ENCODE data around the gene RB1. TPM values are rescaled to one million over a fixed set of nuclear protein-coding genes. Genes with fewer than 3 reads are reported as not detected.

The RB1 gene
- total and polyA plus RNA-seq, 4 donors = 10.0 to 69.9 (median 26.1) TPM

- ATAC-seq (ENCODE audit: insufficient read depth, low FRiP score) (no peak), DNase-seq (peak in 2 of 3 donors; percentile 17 to 32)
- no peak for TF ChIP-seq CTCF (IDR thresholded peaks at IDR 0.05; ENCODE audit: control extremely low read depth, extremely low read depth)
- Histone ChIP-seq H3K27me3 (ENCODE audit: control insufficient read depth in 3 of 3, insufficient read depth in 3 of 3, low read length in 2 of 3) (peaks cover 0 to 12% (median 0%) of the 10 kb centered on the region in 3 donors), H3K36me3 (ENCODE audit: control insufficient read depth in 4 of 4, insufficient read depth in 4 of 4, low read length in 4 of 4) (peaks cover 0 to 23% (median 9%) of the 10 kb centered on the region in 4 donors), H3K9ac (ENCODE audit: insufficient read depth in 1 of 2, low read length in 2 of 2) (no peak overlapping the region), H3K4me3 (no peak overlapping the region), H3K27ac (ENCODE audit: low read depth in 1 of 2, low read length in 1 of 2) (no peak overlapping the region), H3K4me1 (ENCODE audit: control insufficient read depth in 5 of 5, insufficient read depth in 5 of 5, low read length in 5 of 5) (peaks cover 0 to 11% (median 0%) of the 10 kb centered on the region in 5 donors), H3K9me3 (ENCODE audit: control insufficient read depth in 4 of 4, insufficient read depth in 3 of 4, low read length in 3 of 4) (peaks cover 0 to 6% (median 2%) of the 10 kb centered on the region in 4 donors)
- 61 to 64% methylated on average over 35 of the region's 35 CpGs for WGBS, 2 donors
Measured at GRCh38 chr13:48320891-48321510, 17.4 kb downstream of the RB1 start.

GRCh38 chr13:48322294-48322693, 18.7 kb downstream of the RB1 start:
- ATAC-seq (ENCODE audit: insufficient read depth, low FRiP score) = no peak
- H3K27me3 ChIP-seq (ENCODE audit: control insufficient read depth in 3 of 3, insufficient read depth in 3 of 3, low read length in 2 of 3) = peaks cover 0 to 12% (median 0%) of the 10 kb centered on the region in 3 donors
- no peak overlapping the region for H3K9ac ChIP-seq (ENCODE audit: insufficient read depth in 1 of 2, low read length in 2 of 2)
- peaks cover 0 to 20% (median 9%) of the 10 kb centered on the region in 4 donors for H3K36me3 ChIP-seq (ENCODE audit: control insufficient read depth in 4 of 4, insufficient read depth in 4 of 4, low read length in 4 of 4)
- no peak overlapping the region for H3K4me3 ChIP-seq
- no peak for DNase-seq
- TF ChIP-seq CTCF (IDR thresholded peaks at IDR 0.05; ENCODE audit: control extremely low read depth, extremely low read depth) = no peak
- H3K27ac ChIP-seq (ENCODE audit: low read depth in 1 of 2, low read length in 1 of 2) = no peak overlapping the region
- peaks cover 0 to 6% (median 2%) of the 10 kb centered on the region in 4 donors for H3K9me3 ChIP-seq (ENCODE audit: control insufficient read depth in 4 of 4, insufficient read depth in 3 of 4, low read length in 3 of 4)
- peaks cover 0 to 6% (median 0%) of the 10 kb centered on the region in 5 donors for H3K4me1 ChIP-seq (ENCODE audit: control insufficient read depth in 5 of 5, insufficient read depth in 5 of 5, low read length in 5 of 5)

GRCh38 chr13:48333976-48334375, 30.4 kb downstream of the RB1 start:
- Histone ChIP-seq H3K36me3 (ENCODE audit: control insufficient read depth in 4 of 4, insufficient read depth in 4 of 4, low read length in 4 of 4) (peaks cover 0 to 3% (median under 1%) of the 10 kb centered on the region in 4 donors), H3K9me3 (ENCODE audit: control insufficient read depth in 4 of 4, insufficient read depth in 3 of 4, low read length in 3 of 4) (peaks cover 0 to 2% (median 0%) of the 10 kb centered on the region in 4 donors), H3K4me1 (ENCODE audit: control insufficient read depth in 5 of 5, insufficient read depth in 5 of 5, low read length in 5 of 5) (no peaks in the 10 kb centered on the region), H3K27ac (ENCODE audit: low read depth in 1 of 2, low read length in 1 of 2) (no peak overlapping the region), H3K27me3 (ENCODE audit: control insufficient read depth in 3 of 3, insufficient read depth in 3 of 3, low read length in 2 of 3) (no peaks in the 10 kb centered on the region), H3K9ac (ENCODE audit: insufficient read depth in 1 of 2, low read length in 2 of 2) (no peak overlapping the region), H3K4me3 (no peak overlapping the region)
- DNase-seq (peak in 1 of 3 donors; percentile 39), ATAC-seq (ENCODE audit: insufficient read depth, low FRiP score) (no peak)
- 70 to 90% methylated on average over 1 of the region's 1 CpG for WGBS, 2 donors
- TF ChIP-seq CTCF (IDR thresholded peaks at IDR 0.05; ENCODE audit: control extremely low read depth, extremely low read depth) = no peak

Measured in lung (tissue), 12 donors.